ENCODE data around the gene NRXN3. TPM values are rescaled to one million over a fixed set of nuclear protein-coding genes. Genes with fewer than 3 reads are reported as not detected.

The NRXN3 gene
- total RNA-seq, 1 donor from 2014 or later: 1.0 TPM

GRCh38 chr14:79295385-79295784, 1125.2 kb downstream of the NRXN3 start:
- DNase-seq (no peak), ATAC-seq (no peak)
- intact Hi-C loops (cut with micrococcal nuclease): no loop called here

GRCh38 chr14:79298373-79298772, 1128.2 kb downstream of the NRXN3 start:
- DNase-seq (no peak), ATAC-seq (no peak)
- intact Hi-C loops (cut with micrococcal nuclease): no loop called here

DNA sequence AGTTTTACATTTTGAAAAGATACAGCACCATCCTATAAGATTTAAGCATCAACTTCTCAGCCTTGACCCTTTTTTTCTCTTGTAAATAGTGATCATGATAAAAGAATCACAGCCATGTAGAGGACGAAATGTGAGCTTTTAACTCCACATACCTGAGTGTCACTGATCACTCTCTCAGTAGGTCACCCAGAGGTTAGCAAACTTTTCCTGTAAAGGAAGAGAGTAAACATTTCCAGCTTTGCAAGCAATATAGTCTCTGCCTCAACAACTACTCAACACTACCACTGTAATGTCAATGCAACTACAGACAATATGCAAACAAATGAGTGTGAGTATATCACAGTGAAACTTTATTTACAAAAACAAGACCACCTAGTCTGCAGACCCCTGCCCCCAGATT, 1129.0 kb downstream of the NRXN3 start:
- intact Hi-C loops (cut with micrococcal nuclease): no loop called here
- ATAC-seq (no peak), DNase-seq (no peak)

DNA sequence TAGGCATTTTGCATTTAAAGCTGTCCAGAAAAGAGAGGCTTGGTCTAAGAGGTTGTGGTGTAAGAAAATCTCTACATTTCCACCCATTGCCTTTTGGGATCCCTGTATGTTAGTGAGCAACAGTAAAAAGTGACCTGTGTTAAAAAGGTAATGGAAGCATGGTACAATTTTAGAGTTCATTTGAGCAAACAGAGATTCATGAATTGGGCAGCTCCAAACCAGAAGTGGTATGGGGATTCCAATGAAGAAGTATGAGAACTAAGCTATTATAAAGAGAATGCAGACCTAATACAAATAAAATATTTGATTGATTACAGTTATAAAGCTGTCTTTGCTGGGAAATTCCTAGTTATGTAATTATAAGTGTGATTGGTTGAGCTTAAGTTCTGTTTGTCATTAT, 1134.1 kb downstream of the NRXN3 start:
- no peak for DNase-seq
- intact Hi-C loops (cut with micrococcal nuclease): no loop called here
- ATAC-seq: no peak

DNA sequence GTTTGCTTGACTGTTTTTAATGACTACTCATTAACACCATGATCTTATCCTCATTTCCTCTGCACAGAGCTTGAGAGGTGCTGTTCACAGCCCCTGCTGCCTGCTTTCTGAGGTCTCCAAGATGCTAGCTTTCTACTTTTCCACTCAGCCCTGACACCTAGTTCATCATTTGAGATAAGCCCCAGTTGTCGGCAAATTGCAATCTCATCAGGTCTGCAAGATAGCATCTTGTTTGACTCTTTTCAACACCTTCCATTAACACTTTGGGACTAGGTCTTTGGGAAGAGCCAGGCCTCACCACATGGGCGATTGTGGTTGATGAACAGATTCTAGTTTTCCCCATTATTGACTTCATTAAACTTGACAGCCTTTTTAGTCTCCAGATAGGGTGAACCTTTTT, 1136.4 kb downstream of the NRXN3 start:
- DNase-seq (no peak), ATAC-seq (no peak)
- intact Hi-C loops (cut with micrococcal nuclease): no loop called here

DNA sequence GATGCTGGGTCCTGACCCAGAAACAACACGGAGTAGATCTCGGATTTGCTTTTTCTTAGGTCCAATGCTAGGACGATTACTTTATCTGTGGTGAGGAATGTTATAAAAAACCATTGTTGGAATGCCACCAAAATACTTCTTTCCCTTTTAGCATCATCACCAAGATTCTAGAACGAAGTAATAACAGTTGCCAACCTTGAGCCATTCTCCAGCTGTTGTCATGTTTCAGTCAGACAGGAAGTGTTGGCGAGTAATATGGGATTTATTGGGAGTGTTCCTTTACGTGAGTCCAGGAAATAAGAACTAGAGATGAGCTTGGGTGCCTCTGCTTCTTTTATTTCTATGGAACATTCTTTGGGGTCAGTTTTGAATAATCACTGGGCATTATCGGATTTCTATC, 1148.2 kb downstream of the NRXN3 start:
- intact Hi-C loops (cut with micrococcal nuclease): no loop called here
- no peak for DNase-seq
- ATAC-seq: no peak

GRCh38 chr14:79320561-79320960, 1150.4 kb downstream of the NRXN3 start:
- intact Hi-C loops (cut with micrococcal nuclease): no loop called here
- no peak for DNase-seq
- no peak for ATAC-seq

- intact Hi-C loops (cut with micrococcal nuclease): no loop called here
- DNase-seq (no peak), ATAC-seq (no peak)
These were observed 1150.9 kb downstream of the NRXN3 start for GRCh38 chr14:79321070-79321469.

GRCh38 chr14:79325071-79325470, 1154.9 kb downstream of the NRXN3 start:
- ATAC-seq: no peak
- intact Hi-C loops (cut with micrococcal nuclease): no loop called here
- no peak for DNase-seq

DNA sequence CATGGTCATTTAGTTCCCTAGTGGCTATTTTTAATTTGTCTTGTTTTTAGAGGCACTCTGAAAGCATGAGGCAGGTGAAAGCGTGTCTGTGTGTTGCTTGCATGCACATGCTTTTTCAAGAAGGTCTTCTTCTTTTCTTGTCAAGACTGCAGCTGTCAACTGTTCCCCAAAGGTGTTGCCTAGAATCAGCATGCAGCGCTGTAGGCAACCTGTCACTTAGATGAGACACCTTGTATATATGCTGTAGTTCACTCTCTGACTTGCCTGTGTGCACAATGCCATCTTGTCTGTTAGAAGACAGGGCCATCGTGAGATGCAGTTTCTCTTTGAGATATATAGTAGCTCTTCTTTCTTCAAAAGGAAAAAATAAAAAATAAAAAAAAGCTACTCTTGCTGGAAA, 1155.4 kb downstream of the NRXN3 start:
- no peak for DNase-seq
- ATAC-seq: no peak
- intact Hi-C loops (cut with micrococcal nuclease): no loop called here

DNA sequence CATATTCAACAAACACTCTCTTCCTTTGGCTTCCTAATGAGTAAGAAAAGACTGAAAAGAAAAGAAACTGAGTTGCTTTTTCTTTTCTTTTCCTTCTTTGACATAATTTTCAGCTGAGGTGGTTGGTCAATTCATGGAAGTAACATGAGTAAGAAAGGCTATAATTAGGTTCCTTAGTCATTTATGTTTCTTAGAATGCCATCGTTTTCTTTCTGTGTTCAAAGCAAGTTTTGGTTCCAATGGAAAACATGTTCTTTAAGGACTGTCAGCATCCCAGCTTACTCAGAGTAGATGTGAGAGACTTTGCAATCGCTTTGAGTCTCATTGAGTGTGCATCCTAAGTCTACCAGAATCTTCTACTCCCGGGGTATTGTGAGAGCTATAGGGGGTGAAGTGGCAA, 1158.7 kb downstream of the NRXN3 start:
- intact Hi-C loops (cut with micrococcal nuclease): no loop called here
- no peak for ATAC-seq

DNA sequence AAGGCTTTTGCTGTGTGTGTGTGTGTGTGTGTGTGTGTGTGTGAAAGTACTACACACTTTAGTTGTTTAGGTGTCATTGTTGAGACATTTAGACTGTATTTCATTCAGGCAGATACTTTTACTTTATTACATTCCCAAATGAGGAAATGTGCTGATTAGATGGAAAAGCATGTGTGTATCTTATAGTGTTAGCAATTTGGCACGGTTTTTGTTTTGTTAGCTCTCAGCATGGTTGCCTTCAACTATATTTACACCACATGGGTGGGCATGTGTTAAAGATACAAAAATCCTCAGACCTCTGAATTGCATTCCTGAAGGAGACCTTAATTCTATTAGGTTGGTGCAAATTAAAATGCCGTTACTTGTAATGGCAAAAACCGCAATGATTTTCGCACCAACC, 1161.7 kb downstream of the NRXN3 start:
- DNase-seq (no peak), ATAC-seq (no peak)
- intact Hi-C loops (cut with micrococcal nuclease): no loop called here

More for the DNA sequence above, 1158.7 kb downstream of the NRXN3 start:
- DNase-seq: no peak

DNA sequence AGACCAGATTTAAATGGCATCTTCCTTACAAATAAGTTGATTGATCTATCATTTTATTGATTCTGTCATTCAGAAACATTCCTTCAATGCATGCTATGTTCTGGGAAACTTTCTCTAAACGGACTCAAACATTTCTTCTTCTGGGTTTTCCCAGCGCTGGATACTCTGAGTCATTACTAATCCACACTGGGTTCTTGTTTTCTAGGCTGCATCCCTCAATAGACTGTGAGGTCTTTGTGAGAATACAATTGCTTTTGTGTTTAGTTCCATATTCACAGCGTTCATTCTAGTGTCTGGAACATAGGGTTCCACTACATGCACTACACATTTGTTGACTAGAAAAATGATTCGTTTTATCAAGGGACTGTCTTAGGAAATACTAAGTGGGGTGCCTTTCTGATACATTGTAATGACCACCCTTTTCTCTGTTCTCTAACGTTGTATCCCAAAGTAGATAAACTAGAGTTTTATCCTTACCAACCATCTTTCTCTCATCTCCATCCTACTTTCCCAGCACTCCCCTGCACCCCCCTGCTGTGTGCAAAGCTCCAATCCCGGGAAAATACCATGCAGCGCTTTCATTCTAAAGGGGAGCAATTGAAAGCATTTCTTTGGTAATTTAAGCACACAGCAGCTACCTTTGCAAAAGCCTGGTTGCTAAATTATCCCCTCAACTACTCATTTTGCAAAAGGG, 1162.5 kb downstream of the NRXN3 start:
- ATAC-seq (peak; percentile 32), DNase-seq (no peak)
- intact Hi-C loops (cut with micrococcal nuclease): no loop called here

- no peak for ATAC-seq
- intact Hi-C loops (cut with micrococcal nuclease): no loop called here
- no peak for DNase-seq
These were observed 1163.0 kb downstream of the NRXN3 start for GRCh38 chr14:79333198-79333546.

GRCh38 chr14:79334272-79334671, 1164.1 kb downstream of the NRXN3 start:
- intact Hi-C loops (cut with micrococcal nuclease): no loop called here
- ATAC-seq (no peak), DNase-seq (no peak)

GRCh38 chr14:79337761-79338160, 1167.6 kb downstream of the NRXN3 start:
- intact Hi-C loops (cut with micrococcal nuclease): no loop called here
- ATAC-seq: no peak
- no peak for DNase-seq

DNA sequence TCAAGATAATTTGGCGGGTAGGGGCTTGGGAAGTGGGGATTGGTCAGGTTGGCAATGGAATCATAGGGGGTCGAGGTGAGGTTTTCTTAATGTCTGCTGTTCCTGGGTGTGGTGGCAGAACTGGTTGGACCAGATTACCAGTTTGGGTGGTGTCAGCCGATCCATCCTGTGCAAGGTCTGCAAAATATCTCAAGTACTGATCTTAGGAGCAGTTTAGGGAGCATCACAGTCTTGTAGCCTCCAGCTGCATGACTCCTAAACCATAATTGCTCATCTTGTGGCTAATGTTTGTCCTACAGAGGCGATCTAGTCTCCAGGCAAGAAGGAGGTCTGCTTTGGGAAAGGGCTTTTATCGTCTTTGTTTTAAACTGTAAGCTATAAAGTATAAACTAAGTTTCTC, 1172.8 kb downstream of the NRXN3 start:
- DNase-seq: no peak
- ATAC-seq: no peak
- intact Hi-C loops (cut with micrococcal nuclease): no loop called here

DNA sequence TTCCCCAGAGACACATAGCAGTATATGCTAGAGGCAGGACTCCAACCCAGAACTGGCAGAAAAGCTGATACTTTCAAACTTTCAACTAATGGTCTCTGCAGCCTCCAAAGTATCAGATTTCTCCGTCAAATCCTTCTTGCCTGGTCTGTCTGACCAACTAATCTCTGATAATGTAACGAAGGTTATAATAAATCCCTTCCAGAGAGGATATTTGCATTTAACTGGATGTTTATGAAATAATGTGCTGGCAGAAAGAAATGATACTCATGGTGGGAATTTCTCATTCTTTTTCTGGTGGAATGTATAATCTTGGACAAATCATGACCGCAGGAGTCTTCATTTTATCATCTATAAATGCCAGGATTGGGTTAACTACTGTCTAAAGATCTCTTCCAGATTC, 1180.8 kb downstream of the NRXN3 start:
- DNase-seq (no peak), ATAC-seq (no peak)
- intact Hi-C loops (cut with micrococcal nuclease): no loop called here

GRCh38 chr14:79352076-79352630, 1182.0 kb downstream of the NRXN3 start:
- intact Hi-C loops (cut with micrococcal nuclease): no loop called here
- ATAC-seq: no peak

GRCh38 chr14:79354336-79354735, 1184.2 kb downstream of the NRXN3 start:
- ATAC-seq (no peak), DNase-seq (no peak)
- intact Hi-C loops (cut with micrococcal nuclease): no loop called here

More at GRCh38 chr14:79352076-79352630, 1182.0 kb downstream of the NRXN3 start:
- no peak for DNase-seq

- no peak for DNase-seq
- intact Hi-C loops (cut with micrococcal nuclease): no loop called here
These were observed 1185.9 kb downstream of the NRXN3 start for GRCh38 chr14:79356040-79356439.

More at GRCh38 chr14:79356040-79356439, 1185.9 kb downstream of the NRXN3 start:
- no peak for ATAC-seq

All from left ventricle myocardium superior (tissue), 1 donor.